GM12873 (cell line): ENCODE results near the gene STXBP6.

ENCODE experiments used
- CTCF ChIP-seq: IDR thresholded peaks from 2 replicates; pipeline ENCODE4 v1.5.1; 2012; ENCODE audit warnings: low read depth, mild to moderate bottlenecking, moderate library complexity, low read length, control low read depth; ENCODE audit not compliant: insufficient read depth; ENCODE audit errors: missing control alignments

The STXBP6 gene

DNA sequence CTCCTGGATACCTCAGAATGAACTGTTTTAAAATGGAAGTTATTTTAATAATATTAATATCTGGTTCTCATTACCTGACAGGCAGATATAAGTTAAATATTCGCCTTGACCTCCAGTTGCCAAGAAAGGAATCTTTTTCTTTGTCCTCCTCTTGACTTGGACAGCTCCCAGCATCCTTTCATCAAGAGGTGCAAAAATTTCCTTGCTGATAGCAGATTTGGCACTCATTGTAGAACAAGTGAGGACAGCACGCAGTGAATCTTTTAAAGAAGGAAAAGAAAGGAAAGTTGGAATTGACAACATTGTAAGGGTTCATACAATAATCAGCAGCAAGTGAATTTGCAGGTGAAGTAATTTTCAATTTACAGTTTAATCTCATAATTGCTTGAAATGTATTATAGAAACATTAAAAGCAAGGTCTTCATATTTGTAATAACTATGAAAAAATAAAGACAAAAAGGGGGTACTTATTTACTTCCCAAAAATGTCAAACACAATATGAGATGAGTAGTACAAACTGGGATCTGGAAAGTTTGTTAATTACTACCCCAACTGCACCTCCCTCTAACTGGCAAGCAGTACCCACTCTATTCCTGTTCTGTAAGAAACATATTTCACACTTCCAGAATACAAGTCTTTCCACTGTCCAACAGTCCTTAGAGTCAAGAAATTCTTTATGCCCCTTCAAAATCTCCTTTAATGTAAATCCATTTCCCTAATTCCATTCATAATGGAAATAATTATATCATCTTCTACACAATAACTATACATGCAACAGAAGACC, 75.2 kb downstream of the STXBP6 start:
- TF ChIP-seq CTCF, result no peak

DNA sequence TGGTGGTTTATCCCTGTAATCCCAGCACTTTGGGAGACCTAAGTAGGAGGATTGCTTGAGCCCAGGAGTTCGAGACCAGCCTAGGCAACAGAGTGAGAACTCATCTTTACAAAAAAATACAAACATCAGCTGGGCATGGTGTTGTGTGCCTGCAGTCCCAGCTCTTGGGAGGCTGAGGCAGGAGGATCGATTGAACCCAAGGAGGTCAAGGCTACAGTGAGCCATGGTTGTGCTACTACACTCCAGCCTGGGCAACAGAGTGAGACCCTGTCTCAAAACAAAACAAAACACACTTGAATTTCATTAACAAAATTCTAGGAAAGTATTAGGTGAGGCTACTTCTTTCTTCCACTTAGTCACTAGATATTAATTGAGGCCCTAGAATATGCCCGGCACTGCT, 77.1 kb downstream of the STXBP6 start:
- TF ChIP-seq CTCF, result no peak

GRCh38 chr14:24971255-24971654, 78.7 kb downstream of the STXBP6 start:
- no peak for TF ChIP-seq CTCF

DNA sequence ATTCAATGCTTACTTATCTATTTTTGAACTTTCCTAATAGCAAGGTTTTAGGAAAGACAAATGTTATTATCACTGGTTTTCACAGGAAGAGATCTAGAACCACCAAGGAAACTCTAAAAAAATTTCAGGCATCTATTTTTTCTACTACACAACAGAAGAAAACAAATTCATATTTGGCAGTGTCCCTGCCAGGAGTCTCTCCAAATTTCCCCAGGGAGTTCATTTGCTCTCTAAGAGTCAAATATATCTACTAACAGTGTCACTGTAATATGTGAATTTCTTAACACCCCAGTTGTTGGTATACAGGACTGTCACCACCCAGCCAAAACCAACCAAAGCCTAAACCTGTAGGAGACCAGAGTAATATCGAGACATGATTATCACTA, 83.4 kb downstream of the STXBP6 start:
- TF ChIP-seq CTCF, result no peak

GRCh38 chr14:24965934-24966578, 83.9 kb downstream of the STXBP6 start:
- no peak for TF ChIP-seq CTCF

DNA sequence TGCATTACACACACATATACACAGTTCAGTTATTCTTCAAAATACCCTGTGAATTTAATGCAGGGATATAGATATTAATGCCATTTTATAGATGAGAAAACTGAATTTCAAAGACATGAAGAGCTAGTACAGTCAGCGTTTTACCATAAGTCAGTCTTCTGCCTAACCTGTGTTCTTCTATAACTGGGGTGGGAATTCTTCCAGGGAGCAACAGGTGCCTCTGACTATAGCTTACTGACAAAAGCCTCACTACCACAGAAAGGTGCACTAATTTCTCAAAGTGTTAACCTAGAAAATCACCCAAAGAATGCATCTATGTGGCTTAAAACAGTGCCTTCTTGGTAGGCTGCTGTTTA, 84.4 kb downstream of the STXBP6 start:
- TF ChIP-seq CTCF, result no peak

GRCh38 chr14:24964591-24964990, 85.4 kb downstream of the STXBP6 start:
- no peak for TF ChIP-seq CTCF
